HL-60 (cell line): ENCODE measurements around the gene NAPEPLD.

Experiments
- GABPA ChIP-seq: IDR thresholded peaks from 2 replicates; pipeline ENCODE4 v1.6.1; 2012; ENCODE audit warnings: low read depth
- POLR2AphosphoS5 ChIP-seq: IDR thresholded peaks from 2 replicates; pipeline ENCODE4 v1.6.1; 2012; ENCODE audit warnings: low read depth
- TF ChIP-seq, protein P1 (sequence below): IDR thresholded peaks from one replicate; pipeline ENCODE4 v1.5.1; 2011; ENCODE audit warnings: low read length, control low read depth, inconsistent platforms; ENCODE audit not compliant: insufficient read depth

DNA sequence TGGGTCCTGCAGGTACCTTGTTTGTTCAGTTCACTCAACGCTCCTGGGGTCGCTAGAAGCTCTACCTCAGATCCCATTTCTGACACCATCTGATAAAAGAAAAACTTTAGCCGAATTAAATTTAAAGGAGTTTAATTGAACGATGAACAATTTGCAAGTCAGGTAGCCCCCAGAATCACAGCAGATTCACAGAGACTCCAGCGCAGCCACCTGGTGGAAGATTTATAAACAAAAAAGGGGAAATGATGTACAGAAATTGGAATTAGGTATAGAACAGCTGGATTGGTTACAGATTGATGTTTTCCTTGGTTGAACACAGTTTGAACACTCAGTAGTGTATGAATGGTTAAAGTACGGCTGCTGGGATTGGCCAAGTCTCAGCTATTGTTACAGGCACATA lies 97.4 kb downstream of the NAPEPLD start:
- TF ChIP-seq, protein P1, sequence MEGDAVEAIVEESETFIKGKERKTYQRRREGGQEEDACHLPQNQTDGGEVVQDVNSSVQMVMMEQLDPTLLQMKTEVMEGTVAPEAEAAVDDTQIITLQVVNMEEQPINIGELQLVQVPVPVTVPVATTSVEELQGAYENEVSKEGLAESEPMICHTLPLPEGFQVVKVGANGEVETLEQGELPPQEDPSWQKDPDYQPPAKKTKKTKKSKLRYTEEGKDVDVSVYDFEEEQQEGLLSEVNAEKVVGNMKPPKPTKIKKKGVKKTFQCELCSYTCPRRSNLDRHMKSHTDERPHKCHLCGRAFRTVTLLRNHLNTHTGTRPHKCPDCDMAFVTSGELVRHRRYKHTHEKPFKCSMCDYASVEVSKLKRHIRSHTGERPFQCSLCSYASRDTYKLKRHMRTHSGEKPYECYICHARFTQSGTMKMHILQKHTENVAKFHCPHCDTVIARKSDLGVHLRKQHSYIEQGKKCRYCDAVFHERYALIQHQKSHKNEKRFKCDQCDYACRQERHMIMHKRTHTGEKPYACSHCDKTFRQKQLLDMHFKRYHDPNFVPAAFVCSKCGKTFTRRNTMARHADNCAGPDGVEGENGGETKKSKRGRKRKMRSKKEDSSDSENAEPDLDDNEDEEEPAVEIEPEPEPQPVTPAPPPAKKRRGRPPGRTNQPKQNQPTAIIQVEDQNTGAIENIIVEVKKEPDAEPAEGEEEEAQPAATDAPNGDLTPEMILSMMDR, result no peak
- TF ChIP-seq POLR2AphosphoS5 (no peak), GABPA (no peak)
